ENCODE data around the gene INPP5D. TPM values are rescaled to one million over a fixed set of nuclear protein-coding genes. Genes with fewer than 3 reads are reported as not detected.

INPP5D gene
- total and polyA plus RNA-seq, 2 donors (not counting 1 experiment from before 2014, with no cell fraction given), result 152 to 444 TPM

DNA sequence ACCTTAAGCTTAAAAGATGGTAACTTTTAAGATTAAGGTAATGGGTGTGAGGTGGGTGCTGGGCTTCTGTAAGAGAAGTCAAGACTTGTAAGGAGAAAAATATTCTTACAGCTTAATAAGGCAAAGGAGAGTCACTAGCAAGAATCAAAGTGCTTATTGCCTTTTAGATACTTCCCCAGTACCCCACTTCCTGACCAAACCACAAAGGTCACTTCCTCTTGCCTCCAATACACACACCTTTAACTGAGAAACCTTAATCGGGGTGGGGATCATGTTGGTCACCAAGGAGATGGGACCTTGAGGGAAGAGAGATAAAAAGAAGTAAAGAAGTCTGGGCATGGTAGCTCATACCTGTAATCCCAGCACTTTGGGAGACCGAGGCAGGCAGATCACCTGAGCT lies 180.8 kb downstream of the INPP5D start:
- Histone ChIP-seq H3K4me1 (ENCODE audit: control insufficient read depth in 2 of 2, insufficient read depth in 2 of 2, low read length in 2 of 2) (peaks cover 28 to 35% of the 10 kb centered on the region in 2 donors), H3K9ac (ENCODE audit: low read length) (peak overlapping the region; percentile 37), H3K4me2 (replicated peaks; ENCODE audit: low read depth, low read length, poor library complexity, severe bottlenecking) (peak overlapping the region; percentile 60)

DNA sequence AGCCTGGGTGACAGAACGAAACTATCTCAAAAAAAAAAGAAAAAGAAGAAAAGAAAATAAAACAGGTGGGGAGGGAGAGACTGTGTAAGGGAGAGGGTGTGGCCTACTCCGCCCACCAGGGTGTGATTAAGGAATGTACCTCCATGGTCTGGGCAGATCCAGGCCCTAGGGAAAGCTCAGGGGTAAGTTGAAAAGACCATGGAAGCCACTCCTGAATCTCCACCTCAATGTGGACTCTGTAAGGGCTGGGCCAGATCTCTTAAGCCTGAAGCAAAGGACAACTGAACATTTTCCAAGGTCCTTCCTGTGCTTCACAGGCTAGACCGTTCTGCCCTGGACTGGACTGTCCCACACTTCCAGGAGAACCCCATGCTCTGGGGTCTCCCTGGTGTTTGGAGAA lies 181.7 kb downstream of the INPP5D start:
- ChIA-PET POLR2A (interaction anchor here (0.7 kb wide), 1 partner anchor 47 kb away, joined by 5 read pairs; no protein-coding TSS in a partner anchor), CTCF (interaction anchor here (1.4 to 2.5 kb wide), 4 partner anchors 9 to 187 kb away, joined by 3 to 10 read pairs (median 7); partner anchors contain the start of gene ATG16L1)
- Histone ChIP-seq H3K4me2 (replicated peaks; ENCODE audit: low read depth, low read length, poor library complexity, severe bottlenecking) (no peak overlapping the region), H3K4me1 (ENCODE audit: control insufficient read depth in 2 of 2, insufficient read depth in 2 of 2, low read length in 2 of 2) (peaks cover 28 to 35% of the 10 kb centered on the region in 2 donors), H3K9ac (ENCODE audit: low read length) (no peak overlapping the region), H2AFZ (ENCODE audit: insufficient read depth, low read depth, low read length, poor library complexity, severe bottlenecking) (no peak overlapping the region), H3K4me3 (ENCODE audit: control extremely low read depth in 1 of 5, extremely low read depth in 1 of 5, insufficient read depth in 1 of 5, low read depth in 2 of 5, low read length in 4 of 5) (no peak overlapping the region), H3K79me2 (ENCODE audit: control insufficient read depth, insufficient read depth, low read length) (peaks cover 6% of the 10 kb centered on the region), H3K36me3 (replicated peaks in 1 of 2; ENCODE audit: control extremely low read depth in 1 of 2, control insufficient read depth in 1 of 2, extremely low read depth in 1 of 2, insufficient read depth in 2 of 2, low read length in 1 of 2) (no peaks in the 10 kb centered on the region), H3K9me3 (ENCODE audit: control extremely low read depth in 1 of 3, control insufficient read depth in 2 of 3, insufficient read depth in 1 of 3, low read length in 2 of 3) (peaks cover 0 to 4% (median 0%) of the 10 kb centered on the region in 3 donors), H3K27ac (ENCODE audit: low read length in 2 of 2) (no peak overlapping the region), H3K27me3 (replicated peaks in 1 of 4; ENCODE audit: control extremely low read depth in 1 of 4, control insufficient read depth in 3 of 4, insufficient read depth in 4 of 4, low read length in 3 of 4) (no peaks in the 10 kb centered on the region), H4K20me1 (ENCODE audit: control insufficient read depth, insufficient read depth, low read length, poor library complexity, severe bottlenecking) (no peaks in the 10 kb centered on the region)
- Mint-ChIP-seq H3K9me3 (ENCODE audit: insufficient read depth) (no peaks in the 10 kb centered on the region), H3K27me3 (no peaks in the 10 kb centered on the region), H3K27ac (peak overlapping the region; percentile 41), H3K4me1 (peaks cover 28% of the 10 kb centered on the region), H3K4me3 (no peak overlapping the region)
- no peak for ATAC-seq (ENCODE audit: low read depth)
- WGBS (ENCODE audit: insufficient coverage), result 94% methylated on average over 3 of the region's 3 CpGs
- DNase-seq, result no peak
- intact Hi-C loops (cut with micrococcal nuclease), result no loop called here
- TF ChIP-seq EZH2 (IDR thresholded peaks at IDR 0.05; ENCODE audit: borderline replicate concordance, insufficient read depth, low read depth, low read length, poor library complexity, severe bottlenecking), result no peak
- TF ChIP-seq, protein P1, sequence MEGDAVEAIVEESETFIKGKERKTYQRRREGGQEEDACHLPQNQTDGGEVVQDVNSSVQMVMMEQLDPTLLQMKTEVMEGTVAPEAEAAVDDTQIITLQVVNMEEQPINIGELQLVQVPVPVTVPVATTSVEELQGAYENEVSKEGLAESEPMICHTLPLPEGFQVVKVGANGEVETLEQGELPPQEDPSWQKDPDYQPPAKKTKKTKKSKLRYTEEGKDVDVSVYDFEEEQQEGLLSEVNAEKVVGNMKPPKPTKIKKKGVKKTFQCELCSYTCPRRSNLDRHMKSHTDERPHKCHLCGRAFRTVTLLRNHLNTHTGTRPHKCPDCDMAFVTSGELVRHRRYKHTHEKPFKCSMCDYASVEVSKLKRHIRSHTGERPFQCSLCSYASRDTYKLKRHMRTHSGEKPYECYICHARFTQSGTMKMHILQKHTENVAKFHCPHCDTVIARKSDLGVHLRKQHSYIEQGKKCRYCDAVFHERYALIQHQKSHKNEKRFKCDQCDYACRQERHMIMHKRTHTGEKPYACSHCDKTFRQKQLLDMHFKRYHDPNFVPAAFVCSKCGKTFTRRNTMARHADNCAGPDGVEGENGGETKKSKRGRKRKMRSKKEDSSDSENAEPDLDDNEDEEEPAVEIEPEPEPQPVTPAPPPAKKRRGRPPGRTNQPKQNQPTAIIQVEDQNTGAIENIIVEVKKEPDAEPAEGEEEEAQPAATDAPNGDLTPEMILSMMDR (IDR thresholded peaks at IDR 0.05), result no peak

More for the DNA sequence above, 180.8 kb downstream of the INPP5D start:
- H3K9me3 ChIP-seq (ENCODE audit: control extremely low read depth in 1 of 3, control insufficient read depth in 2 of 3, insufficient read depth in 1 of 3, low read length in 2 of 3), result peaks cover 0 to 4% (median 0%) of the 10 kb centered on the region in 3 donors
- Mint-ChIP-seq H3K27ac (peak overlapping the region; percentile 67), H3K9me3 (ENCODE audit: insufficient read depth) (no peaks in the 10 kb centered on the region), H3K4me3 (peak overlapping the region; percentile 72), H3K27me3 (no peaks in the 10 kb centered on the region), H3K4me1 (peaks cover 28% of the 10 kb centered on the region)
- H3K36me3 ChIP-seq (replicated peaks in 1 of 2; ENCODE audit: control extremely low read depth in 1 of 2, control insufficient read depth in 1 of 2, extremely low read depth in 1 of 2, insufficient read depth in 2 of 2, low read length in 1 of 2), result no peaks in the 10 kb centered on the region
- CTCF ChIA-PET, result interaction anchor here (0.7 to 2.5 kb wide), 6 partner anchors 10 to 186 kb away, joined by 3 to 10 read pairs (median 5); partner anchors contain the start of gene ATG16L1
- intact Hi-C loops (cut with micrococcal nuclease), result no loop called here
- peak overlapping the region in 2 of 5 experiments; percentile 18 to 43 for H3K4me3 ChIP-seq (ENCODE audit: control extremely low read depth in 1 of 5, extremely low read depth in 1 of 5, insufficient read depth in 1 of 5, low read depth in 2 of 5, low read length in 4 of 5)
- no CpG with 5 or more reads among the region's 2 CpGs for WGBS (ENCODE audit: insufficient coverage)
- H4K20me1 ChIP-seq (ENCODE audit: control insufficient read depth, insufficient read depth, low read length, poor library complexity, severe bottlenecking), result no peaks in the 10 kb centered on the region
- no peak overlapping the region for H2AFZ ChIP-seq (ENCODE audit: insufficient read depth, low read depth, low read length, poor library complexity, severe bottlenecking)
- POLR2A ChIA-PET, result interaction anchor here (0.7 to 1.2 kb wide), 2 partner anchors 15 to 180 kb away, joined by 3 to 4 read pairs; no protein-coding TSS in a partner anchor
- ATAC-seq (ENCODE audit: low read depth) (peak; percentile 76), DNase-seq (peak; percentile 60)
- H3K27ac ChIP-seq (ENCODE audit: low read length in 2 of 2), result peak overlapping the region in 1 of 2 donors; percentile 2
- TF ChIP-seq, protein P1 (IDR thresholded peaks at IDR 0.05), result no peak
- no peak for TF ChIP-seq EZH2 (IDR thresholded peaks at IDR 0.05; ENCODE audit: borderline replicate concordance, insufficient read depth, low read depth, low read length, poor library complexity, severe bottlenecking)
- H3K79me2 ChIP-seq (ENCODE audit: control insufficient read depth, insufficient read depth, low read length), result peaks cover 6% of the 10 kb centered on the region
- no peaks in the 10 kb centered on the region for H3K27me3 ChIP-seq (replicated peaks in 1 of 4; ENCODE audit: control extremely low read depth in 1 of 4, control insufficient read depth in 3 of 4, insufficient read depth in 4 of 4, low read length in 3 of 4)
